Breast epithelium (tissue), 4 donors: ENCODE results near the gene AP1S3. TPM values are rescaled to one million over a fixed set of nuclear protein-coding genes. Genes with fewer than 3 reads are reported as not detected.

Source experiments
- DNase-seq, 2 donors: peaks; one replicate each; pipeline ENCODE4 v3.0.0-alpha.2; 2019; ENCODE audit warnings: low spot score in 2 of 2
- H3K27ac ChIP-seq, 2 donors: fragments of 200-600 bp; sonication (generic) in 1 of 2; one replicate each; pipeline ENCODE4 v1.5.1; 2016 to 2019; ENCODE audit warnings: mild to moderate bottlenecking in 1 of 2
- H3K27me3 ChIP-seq, 2 donors: fragments of 200-600 bp; sonication (generic) in 1 of 2; one replicate each; pipeline versions ENCODE4 v1.5.1 to v1.6.0; 2017 to 2019; ENCODE audit warnings: control low read depth in 1 of 2, mild to moderate bottlenecking in 1 of 2
- H3K36me3 ChIP-seq: fragments of 200-600 bp; one replicate; pipeline ENCODE4 v1.5.1; 2019
- H3K4me1 ChIP-seq, 2 donors: fragments of 200-600 bp; sonication (generic); one replicate each; pipeline ENCODE4 v1.5.1; 2016 to 2019; ENCODE audit warnings: control low read depth in 1 of 2
- H3K4me3 ChIP-seq, 3 donors: fragments of 200-600 bp; sonication (generic); 1 replicate in 2 of 3; 2 replicates in 1 of 3; pipeline ENCODE4 v1.5.1; 2016 to 2019; ENCODE audit warnings: mild to moderate bottlenecking in 3 of 3, moderate library complexity in 2 of 3
- H3K9me3 ChIP-seq, 2 donors: fragments of 200-600 bp; sonication (generic) in 1 of 2; one replicate each; pipeline ENCODE4 v1.5.1; 2016 to 2019; ENCODE audit warnings: control low read depth in 1 of 2
- POLR2A ChIP-seq: fragments of 450-650 bp; IDR thresholded peaks from one replicate; pipeline ENCODE4 v1.6.1; 2016; ENCODE audit warnings: antibody characterized with exemption, mild to moderate bottlenecking, moderate library complexity
- POLR2AphosphoS5 ChIP-seq, 3 donors: sonication (generic); formaldehyde crosslinking; IDR thresholded peaks; one replicate each; pipeline ENCODE4 v1.6.1; 2017; ENCODE audit warnings: antibody characterized with exemption in 3 of 3
- intact Hi-C: fragments of 100-400 bp; cut with DNase I; formaldehyde crosslinking; loops from one replicate; pipeline ENCODE4 v1.15.1; 2023; ENCODE audit warnings: low total_unique reads
- total RNA-seq, 3 donors: library from RNA; depleted of rRNA; stranded (reverse); fragments of >200 nt; gene quantifications; one replicate each; pipeline ENCODE4 v1.1.0, GENCODE V29; 2016
- TF ChIP-seq, protein P1 (sequence below), 3 donors: fragments of 450-650 bp; IDR thresholded peaks; one replicate each; pipeline ENCODE4 v1.5.1; 2016 to 2017; ENCODE audit warnings: antibody characterized with exemption in 3 of 3, mild to moderate bottlenecking in 3 of 3, moderate library complexity in 3 of 3

Gene AP1S3
- total RNA-seq, 3 donors from 2014 or later = 2.1 to 9.5 (median 4.7) TPM

DNA sequence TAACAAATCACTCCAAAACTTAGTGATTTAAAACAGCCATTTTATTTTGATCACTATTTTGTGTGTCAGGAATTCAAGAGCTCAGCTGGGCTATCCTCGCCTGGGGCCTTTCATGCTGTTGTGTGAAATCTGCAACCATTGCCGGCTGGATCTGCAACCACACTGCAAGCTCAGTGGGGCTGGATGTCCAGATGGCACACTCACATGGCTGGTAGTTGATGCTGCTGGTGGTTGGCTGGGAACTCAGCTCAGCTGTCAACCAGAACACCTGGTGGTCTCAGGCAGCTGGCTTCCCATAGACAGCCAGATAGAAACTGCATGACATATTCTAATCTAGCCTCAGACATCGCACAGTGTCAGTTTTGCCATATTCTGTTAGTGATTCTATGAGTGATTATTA is 30.6 kb upstream of the AP1S3 start:
- intact Hi-C loops = no loop called here
- no peak for DNase-seq
- no peak overlapping the region for H3K4me3 ChIP-seq
- no peak for TF ChIP-seq POLR2A
- TF ChIP-seq, protein P1, sequence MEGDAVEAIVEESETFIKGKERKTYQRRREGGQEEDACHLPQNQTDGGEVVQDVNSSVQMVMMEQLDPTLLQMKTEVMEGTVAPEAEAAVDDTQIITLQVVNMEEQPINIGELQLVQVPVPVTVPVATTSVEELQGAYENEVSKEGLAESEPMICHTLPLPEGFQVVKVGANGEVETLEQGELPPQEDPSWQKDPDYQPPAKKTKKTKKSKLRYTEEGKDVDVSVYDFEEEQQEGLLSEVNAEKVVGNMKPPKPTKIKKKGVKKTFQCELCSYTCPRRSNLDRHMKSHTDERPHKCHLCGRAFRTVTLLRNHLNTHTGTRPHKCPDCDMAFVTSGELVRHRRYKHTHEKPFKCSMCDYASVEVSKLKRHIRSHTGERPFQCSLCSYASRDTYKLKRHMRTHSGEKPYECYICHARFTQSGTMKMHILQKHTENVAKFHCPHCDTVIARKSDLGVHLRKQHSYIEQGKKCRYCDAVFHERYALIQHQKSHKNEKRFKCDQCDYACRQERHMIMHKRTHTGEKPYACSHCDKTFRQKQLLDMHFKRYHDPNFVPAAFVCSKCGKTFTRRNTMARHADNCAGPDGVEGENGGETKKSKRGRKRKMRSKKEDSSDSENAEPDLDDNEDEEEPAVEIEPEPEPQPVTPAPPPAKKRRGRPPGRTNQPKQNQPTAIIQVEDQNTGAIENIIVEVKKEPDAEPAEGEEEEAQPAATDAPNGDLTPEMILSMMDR (IDR thresholded peaks at IDR 0.05) = no peak
- TF ChIP-seq POLR2AphosphoS5 (IDR thresholded peaks at IDR 0.05) = no peak
- no peaks in the 10 kb centered on the region for H3K36me3 ChIP-seq
- no peaks in the 10 kb centered on the region for H3K4me1 ChIP-seq
- H3K9me3 ChIP-seq = no peaks in the 10 kb centered on the region
- H3K27ac ChIP-seq = no peak overlapping the region
- no peaks in the 10 kb centered on the region for H3K27me3 ChIP-seq

DNA sequence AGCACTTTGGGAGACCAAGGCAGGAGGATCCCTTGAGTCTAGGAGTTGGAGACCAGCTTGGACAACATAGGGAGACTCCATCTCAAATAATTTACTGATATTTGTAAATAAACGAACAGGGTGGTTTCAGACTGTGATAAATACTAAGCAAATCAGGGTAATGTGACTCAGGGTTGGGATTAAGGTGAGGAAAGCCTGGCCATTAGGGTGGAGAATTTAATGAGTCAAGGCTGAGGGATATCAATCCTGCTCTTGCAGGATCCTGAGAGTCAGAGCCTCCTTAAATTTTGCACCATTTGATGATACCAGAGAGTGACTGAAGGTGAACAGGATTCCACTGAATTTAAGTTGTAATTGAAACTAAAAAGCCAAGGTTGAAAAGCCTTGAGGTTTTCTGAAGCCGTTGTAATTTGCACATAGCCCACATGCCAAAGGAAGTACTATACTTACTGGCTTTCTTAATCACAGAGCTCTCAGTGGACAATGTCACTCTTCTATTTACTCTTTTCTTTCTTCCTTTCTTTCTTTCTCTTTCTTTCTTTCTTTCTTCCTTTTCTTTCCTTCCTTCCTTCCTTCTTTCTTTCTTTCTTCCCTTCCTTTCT is 28.6 kb upstream of the AP1S3 start:
- Histone ChIP-seq H3K4me1 (no peaks in the 10 kb centered on the region), H3K27me3 (no peaks in the 10 kb centered on the region), H3K27ac (no peak overlapping the region), H3K9me3 (no peaks in the 10 kb centered on the region), H3K4me3 (no peak overlapping the region), H3K36me3 (no peaks in the 10 kb centered on the region)
- no peak for DNase-seq
- intact Hi-C loops = no loop called here
- TF ChIP-seq POLR2AphosphoS5 (IDR thresholded peaks at IDR 0.05) (no peak), POLR2A (no peak)
- TF ChIP-seq, protein P1 (IDR thresholded peaks at IDR 0.05) = no peak

DNA sequence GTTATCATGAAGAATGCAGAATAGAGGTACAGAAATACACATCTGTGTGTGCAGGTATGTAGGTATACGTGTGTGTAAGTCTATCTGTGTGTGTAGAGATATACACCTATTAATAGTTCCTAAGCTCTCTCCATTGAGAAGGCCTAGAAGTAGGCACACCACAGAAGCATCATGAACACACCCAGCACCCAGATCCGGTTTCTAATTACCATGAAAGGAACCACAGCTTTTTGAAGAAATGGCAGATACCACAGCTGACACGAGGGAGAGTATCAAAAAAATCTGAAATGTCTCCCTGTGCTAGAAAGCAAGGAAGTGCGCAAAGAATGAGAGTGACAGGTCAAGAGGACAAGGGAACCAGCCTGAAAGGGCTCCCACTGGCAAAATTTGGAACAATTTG is 27.7 kb upstream of the AP1S3 start:
- Histone ChIP-seq H3K27ac (no peak overlapping the region), H3K4me3 (no peak overlapping the region), H3K36me3 (no peaks in the 10 kb centered on the region), H3K9me3 (no peaks in the 10 kb centered on the region), H3K4me1 (no peaks in the 10 kb centered on the region), H3K27me3 (no peaks in the 10 kb centered on the region)
- no peak for DNase-seq
- TF ChIP-seq POLR2A (no peak), POLR2AphosphoS5 (IDR thresholded peaks at IDR 0.05) (no peak)
- TF ChIP-seq, protein P1 (IDR thresholded peaks at IDR 0.05) = no peak
- intact Hi-C loops = no loop called here

DNA sequence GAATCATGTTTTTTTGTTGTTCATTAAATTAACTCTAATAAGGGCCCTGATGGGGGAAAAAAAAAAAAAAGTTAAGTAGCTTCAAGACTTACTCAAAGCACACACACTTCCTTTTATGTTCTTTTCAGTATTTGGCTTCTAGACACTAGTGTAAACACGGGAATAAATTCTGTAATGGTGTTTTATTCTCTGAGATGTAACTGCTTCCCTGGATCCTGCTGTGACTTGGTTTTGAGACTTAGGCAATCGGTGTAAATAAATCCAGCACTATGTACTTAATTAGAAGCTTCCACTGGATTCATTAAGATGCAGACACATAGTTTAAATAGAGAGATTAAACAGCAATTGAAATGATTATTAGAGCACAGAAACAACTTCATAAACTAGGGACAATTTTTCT is 26.1 kb upstream of the AP1S3 start:
- Histone ChIP-seq H3K27me3 (no peaks in the 10 kb centered on the region), H3K4me3 (no peak overlapping the region), H3K36me3 (no peaks in the 10 kb centered on the region), H3K4me1 (no peaks in the 10 kb centered on the region), H3K9me3 (no peaks in the 10 kb centered on the region), H3K27ac (no peak overlapping the region)
- intact Hi-C loops = no loop called here
- no peak for TF ChIP-seq POLR2A
- TF ChIP-seq, protein P1 (IDR thresholded peaks at IDR 0.05) = no peak
- TF ChIP-seq POLR2AphosphoS5 (IDR thresholded peaks at IDR 0.05) = no peak
- no peak for DNase-seq

DNA sequence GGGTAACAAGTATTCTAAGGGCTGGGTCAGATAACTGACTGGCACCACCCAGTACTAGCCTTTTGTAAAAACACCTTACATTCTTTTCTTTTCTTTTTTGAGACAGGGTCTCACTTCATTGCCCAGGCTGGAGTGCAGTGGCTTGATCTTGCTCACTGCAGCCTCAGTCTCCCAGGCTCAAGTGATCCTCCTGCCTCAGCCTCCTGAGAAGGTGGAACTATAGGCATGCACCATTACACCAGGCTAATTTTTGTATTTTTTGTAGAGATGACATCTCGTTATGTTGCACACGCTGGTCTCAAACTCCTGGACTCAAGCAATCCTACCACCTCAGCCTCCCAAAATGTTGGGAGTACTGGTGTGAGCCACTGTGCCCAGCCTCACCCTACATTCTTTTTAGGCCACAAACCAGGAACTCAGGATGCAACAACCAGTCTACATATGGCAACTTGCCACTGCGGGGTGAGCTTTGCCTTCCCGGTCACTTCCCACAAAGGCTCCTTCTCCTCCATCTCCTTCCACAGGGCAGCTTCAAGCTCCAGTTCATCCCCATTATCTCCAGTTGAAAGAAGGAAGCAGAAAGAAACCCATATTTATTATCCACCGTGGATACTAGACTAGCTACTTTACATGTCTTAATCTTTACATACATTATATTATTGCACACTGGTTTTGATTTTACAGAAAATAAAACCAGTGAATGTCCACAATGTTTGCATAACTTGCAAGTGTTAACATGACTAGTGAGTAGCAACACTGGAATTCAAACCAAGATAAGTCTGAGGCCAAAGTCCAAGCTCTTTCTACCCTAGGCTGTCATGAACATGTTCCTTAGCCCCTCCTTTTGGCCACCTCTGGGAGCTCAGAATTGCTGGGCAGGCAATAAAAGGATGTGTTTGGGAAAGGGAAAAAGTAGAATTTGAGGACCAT is 23.7 kb upstream of the AP1S3 start:
- H3K9me3 ChIP-seq = no peaks in the 10 kb centered on the region
- TF ChIP-seq POLR2AphosphoS5 (IDR thresholded peaks at IDR 0.05) = no peak
- TF ChIP-seq, protein P1 (IDR thresholded peaks at IDR 0.05) = no peak
- TF ChIP-seq POLR2A = no peak
- no peak overlapping the region for H3K27ac ChIP-seq
- no peaks in the 10 kb centered on the region for H3K4me1 ChIP-seq
- no peak for DNase-seq
- intact Hi-C loops = no loop called here
- H3K4me3 ChIP-seq = no peak overlapping the region
- no peaks in the 10 kb centered on the region for H3K27me3 ChIP-seq
- no peaks in the 10 kb centered on the region for H3K36me3 ChIP-seq
